ENCODE data around the gene TRPV3. TPM values are rescaled to one million over a fixed set of nuclear protein-coding genes. Genes with fewer than 3 reads are reported as not detected.

Gene TRPV3
- total and polyA plus RNA-seq, 2 of the 8 experiments (the other 6 are each of a cell fraction or from before 2014, with no cell fraction given), result 0.56 to 1.0 TPM

DNA sequence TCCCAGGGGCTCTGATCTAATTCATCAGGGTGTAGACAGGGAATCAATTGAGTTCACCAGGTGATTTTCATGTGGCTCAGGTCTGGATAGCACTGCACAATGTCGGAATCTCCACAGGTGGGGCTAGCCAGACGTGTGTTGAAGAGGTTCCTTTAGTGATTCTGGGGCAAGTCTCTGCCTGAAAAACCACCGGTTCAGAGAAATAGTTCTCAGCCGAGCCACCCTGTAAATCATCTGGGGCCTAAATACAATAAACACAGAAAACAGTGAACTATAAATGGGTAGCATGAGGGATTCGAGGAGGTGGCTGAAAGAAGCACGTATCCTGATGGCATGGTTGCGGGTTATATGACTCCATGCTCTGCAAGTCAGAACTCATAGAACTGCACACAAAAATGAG, 60.5 kb downstream of the TRPV3 start:
- Histone ChIP-seq H3K14ac (ENCODE audit: insufficient read length) (no peak overlapping the region), H3K79me1 (ENCODE audit: low read depth, low read length) (no peaks in the 10 kb centered on the region), H2BK120ac (replicated peaks; ENCODE audit: low read depth, low read length) (no peak overlapping the region), H3K4me2 (ENCODE audit: insufficient read depth in 1 of 2, low read depth in 2 of 2, low read length in 2 of 2) (no peak overlapping the region), H2BK5ac (ENCODE audit: low read depth, low read length) (no peak overlapping the region), H3K9me3 (ENCODE audit: insufficient read depth in 2 of 2, low read depth in 1 of 2, low read length in 1 of 2) (peaks cover 0 to 6% of the 10 kb centered on the region in 2 experiments; a peak in 3 of 4 replicates), H2AK5ac (ENCODE audit: low read depth, low read length) (no peak overlapping the region), H3K18ac (ENCODE audit: extremely low read depth, low read length) (no peak overlapping the region), H4K91ac (replicated peaks; ENCODE audit: insufficient read length, low read length) (no peak overlapping the region), H4K8ac (ENCODE audit: extremely low read depth, insufficient read depth, low read length) (peak overlapping the region; percentile 57; the same call in 1 of the 2 replicates), H2AFZ (ENCODE audit: low read length) (peak overlapping the region; percentile 42; the same call in 1 of the 2 replicates), H3K79me2 (ENCODE audit: control insufficient read depth in 1 of 2, insufficient read depth in 2 of 2, low read length in 2 of 2) (no peaks in the 10 kb centered on the region), H4K20me1 (replicated peaks in 1 of 2; ENCODE audit: control insufficient read depth in 1 of 2, insufficient read depth in 2 of 2, low read length in 2 of 2) (no peaks in the 10 kb centered on the region), H2BK15ac (ENCODE audit: low read length) (0 out of 2 replicates have a peak overlapping the region, but pooled peaks have one; percentile 40), H3K27me3 (replicated peaks in 1 of 4; ENCODE audit: control insufficient read depth in 3 of 4, extremely low read depth in 1 of 4, insufficient read depth in 3 of 4, low read length in 3 of 4) (no peaks in the 10 kb centered on the region), H3K4me1 (replicated peaks in 1 of 4; ENCODE audit: control insufficient read depth in 3 of 4, insufficient read depth in 4 of 4, low read length in 3 of 4) (peaks cover 0 to 8% (median under 1%) of the 10 kb centered on the region in 4 experiments; a peak in 2 of 7 replicates), H3K56ac (replicated peaks; ENCODE audit: insufficient read length, low read depth, low read length) (no peak overlapping the region), H3K23ac (ENCODE audit: insufficient read length) (no peak overlapping the region), H3K4ac (replicated peaks; ENCODE audit: insufficient read length, low read depth, low read length) (no peak overlapping the region), H2BK20ac (ENCODE audit: low read length) (no peak overlapping the region), H4K5ac (ENCODE audit: insufficient read length, low read depth, low read length) (no peak overlapping the region), H3K9ac (replicated peaks in 1 of 4; ENCODE audit: extremely low read depth in 1 of 4, low read depth in 3 of 4, low read length in 3 of 4) (no peak overlapping the region), H3K4me3 (ENCODE audit: extremely low read depth in 1 of 4, insufficient read depth in 2 of 4, low read depth in 3 of 4, low read length in 4 of 4) (no peak overlapping the region), H3K23me2 (ENCODE audit: low read depth, low read length) (no peaks in the 10 kb centered on the region), H3K27ac (ENCODE audit: low read depth, low read length) (no peak overlapping the region), H3K36me3 (ENCODE audit: control insufficient read depth in 2 of 4, insufficient read depth in 4 of 4, low read length in 3 of 4) (no peaks in the 10 kb centered on the region), H2BK12ac (ENCODE audit: low read depth, low read length) (no peak overlapping the region)
- no peak for DNase-seq (ENCODE audit: low read depth in 1 of 2, low spot score in 2 of 2)
- TF ChIP-seq SIN3A (conservative IDR thresholded peaks at IDR 0.05 in 1 of 2, IDR thresholded peaks at IDR 0.05 in 1 of 2; ENCODE audit: low read depth in 1 of 2, low read length in 2 of 2) (no peak), CHD2 (IDR thresholded peaks at IDR 0.05; ENCODE audit: low read length) (no peak), ZNF274 (IDR thresholded peaks at IDR 0.05; ENCODE audit: borderline replicate concordance, extremely low read depth, low read length) (no peak), SP1 (IDR thresholded peaks at IDR 0.05; ENCODE audit: low read depth, low read length) (no peak), POU5F1 (IDR thresholded peaks at IDR 0.05; ENCODE audit: low read depth, low read length) (no peak), EGR1 (IDR thresholded peaks at IDR 0.05; ENCODE audit: borderline replicate concordance, low read depth, low read length) (no peak), POLR2AphosphoS5 (IDR thresholded peaks at IDR 0.05; ENCODE audit: low read depth, low read length) (no peak)
- FAIRE-seq, result no peak
- 91% methylated on average over 7 of the region's 7 CpGs; no CpG with 5 or more reads in 1 of the 2 experiments for WGBS, 2 experiments (ENCODE audit: extremely low coverage in 1 of 2, insufficient coverage in 1 of 2, insufficient read length in 1 of 2, insufficient replicate concordance in 2 of 2, low coverage in 1 of 2, low lambda C conversion rate in 2 of 2, missing lambda C conversion rate in 1 of 2)
- ChIA-PET POLR2A (ENCODE audit: partially characterized antibody) (interaction anchor here (1.0 kb wide), 1 partner anchor 104 kb away, joined by 5 read pairs; no protein-coding TSS in a partner anchor), CTCF (ENCODE audit: partially characterized antibody) (no interaction called here)

Measured in H1 (cell line).